Measurements from ENCODE around the gene SERPIND1. TPM values are rescaled to one million over a fixed set of nuclear protein-coding genes. Genes with fewer than 3 reads are reported as not detected.

The SERPIND1 gene
- total RNA-seq, 1 donor from 2014 or later, result not detected

DNA sequence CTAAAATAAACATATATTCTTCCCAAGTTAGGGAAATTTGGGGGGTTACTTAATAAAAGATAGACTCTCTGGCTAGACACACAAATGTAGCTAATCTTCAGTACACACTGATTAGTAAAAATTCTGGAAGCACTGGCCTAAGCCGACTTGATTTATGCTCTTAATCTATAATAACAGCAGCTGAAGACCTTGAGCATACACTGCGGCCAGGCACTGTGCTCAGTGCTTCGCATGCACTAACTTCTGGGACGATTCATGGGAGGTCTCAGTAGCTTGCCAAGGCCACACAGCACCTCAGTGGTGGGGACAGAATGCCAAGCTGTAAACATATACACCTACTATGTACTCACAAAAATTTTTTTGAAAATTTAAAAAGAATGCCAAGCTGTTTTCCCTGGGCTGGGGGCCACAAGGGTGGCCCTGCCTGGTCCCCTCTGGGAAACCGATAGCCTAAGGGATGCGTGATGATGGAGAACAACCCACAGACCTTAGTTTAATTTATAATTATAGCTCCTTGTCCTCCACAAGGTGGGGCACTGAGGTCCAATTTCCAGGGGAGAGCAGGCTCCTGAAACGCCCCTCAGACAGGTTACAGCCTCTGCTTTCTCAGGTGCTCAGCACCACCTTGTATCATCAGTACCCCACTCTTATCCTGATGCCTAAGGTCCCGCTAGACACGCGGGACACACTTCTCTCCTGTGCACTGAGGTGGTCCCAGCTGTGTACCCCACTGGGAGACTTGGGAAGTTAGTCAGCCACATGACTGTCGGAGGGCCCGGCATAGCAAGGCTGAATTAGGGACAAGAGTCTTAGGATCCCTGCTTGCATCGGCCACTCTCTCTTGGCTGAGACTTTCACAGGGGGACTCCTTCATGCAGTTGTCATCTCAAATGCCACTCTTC, 20.1 kb downstream of the SERPIND1 start:
- no peak overlapping the region for H3K4me3 Mint-ChIP-seq
- H3K36me3 Mint-ChIP-seq, result peaks cover 37% of the 10 kb centered on the region
- TF ChIP-seq, protein P1, sequence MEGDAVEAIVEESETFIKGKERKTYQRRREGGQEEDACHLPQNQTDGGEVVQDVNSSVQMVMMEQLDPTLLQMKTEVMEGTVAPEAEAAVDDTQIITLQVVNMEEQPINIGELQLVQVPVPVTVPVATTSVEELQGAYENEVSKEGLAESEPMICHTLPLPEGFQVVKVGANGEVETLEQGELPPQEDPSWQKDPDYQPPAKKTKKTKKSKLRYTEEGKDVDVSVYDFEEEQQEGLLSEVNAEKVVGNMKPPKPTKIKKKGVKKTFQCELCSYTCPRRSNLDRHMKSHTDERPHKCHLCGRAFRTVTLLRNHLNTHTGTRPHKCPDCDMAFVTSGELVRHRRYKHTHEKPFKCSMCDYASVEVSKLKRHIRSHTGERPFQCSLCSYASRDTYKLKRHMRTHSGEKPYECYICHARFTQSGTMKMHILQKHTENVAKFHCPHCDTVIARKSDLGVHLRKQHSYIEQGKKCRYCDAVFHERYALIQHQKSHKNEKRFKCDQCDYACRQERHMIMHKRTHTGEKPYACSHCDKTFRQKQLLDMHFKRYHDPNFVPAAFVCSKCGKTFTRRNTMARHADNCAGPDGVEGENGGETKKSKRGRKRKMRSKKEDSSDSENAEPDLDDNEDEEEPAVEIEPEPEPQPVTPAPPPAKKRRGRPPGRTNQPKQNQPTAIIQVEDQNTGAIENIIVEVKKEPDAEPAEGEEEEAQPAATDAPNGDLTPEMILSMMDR (IDR thresholded peaks at IDR 0.05; ENCODE audit: unreplicated experiment), result no peak
- peaks cover 4% of the 10 kb centered on the region for H3K4me1 Mint-ChIP-seq
- H3K27ac Mint-ChIP-seq, result peak overlapping the region; percentile 56
- no peak for DNase-seq (ENCODE audit: low spot score in 2 of 2, unreplicated experiment in 2 of 2)
- no peaks in the 10 kb centered on the region for H3K27me3 Mint-ChIP-seq (ENCODE audit: low read depth)
- H3K9me3 Mint-ChIP-seq, result no peaks in the 10 kb centered on the region

- Mint-ChIP-seq H3K27ac (no peak overlapping the region), H3K9me3 (no peaks in the 10 kb centered on the region), H3K27me3 (ENCODE audit: low read depth) (no peaks in the 10 kb centered on the region), H3K4me3 (no peak overlapping the region), H3K36me3 (peaks cover 40% of the 10 kb centered on the region), H3K4me1 (peaks cover 12% of the 10 kb centered on the region)
- DNase-seq (ENCODE audit: low spot score in 2 of 2, unreplicated experiment in 2 of 2), result no peak
- TF ChIP-seq, protein P1 (IDR thresholded peaks at IDR 0.05; ENCODE audit: unreplicated experiment), result no peak
Measured at GRCh38 chr22:20794650-20795413, 20.9 kb downstream of the SERPIND1 start.

GRCh38 chr22:20796731-20797130, 22.8 kb downstream of the SERPIND1 start:
- Mint-ChIP-seq H3K4me3 (no peak overlapping the region), H3K36me3 (peaks cover 37% of the 10 kb centered on the region), H3K27me3 (ENCODE audit: low read depth) (no peaks in the 10 kb centered on the region), H3K9me3 (no peaks in the 10 kb centered on the region), H3K27ac (no peak overlapping the region), H3K4me1 (peaks cover 13% of the 10 kb centered on the region)
- TF ChIP-seq, protein P1 (IDR thresholded peaks at IDR 0.05; ENCODE audit: unreplicated experiment), result no peak
- no peak for DNase-seq (ENCODE audit: low spot score in 2 of 2, unreplicated experiment in 2 of 2)

DNA sequence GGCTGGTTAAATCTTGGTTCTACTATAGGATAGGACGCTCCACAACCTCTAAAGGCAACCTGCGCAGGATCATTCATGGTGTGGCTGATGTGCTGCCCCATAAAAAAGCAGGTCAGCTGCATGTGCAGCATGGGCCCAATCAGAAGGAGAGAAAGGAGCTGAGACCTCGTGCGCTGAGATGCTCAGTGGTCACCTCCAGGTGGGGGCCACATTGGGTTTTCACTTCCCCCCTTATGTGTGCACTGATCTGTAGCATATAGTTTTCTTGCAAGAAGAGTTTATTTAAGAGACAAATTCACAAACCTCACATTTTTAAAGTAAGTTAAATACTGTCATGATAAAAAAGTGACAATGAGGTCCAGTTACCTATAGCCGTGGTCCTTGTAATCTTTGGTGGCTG, 24.3 kb downstream of the SERPIND1 start:
- H3K27me3 Mint-ChIP-seq (ENCODE audit: low read depth), result no peaks in the 10 kb centered on the region
- H3K4me3 Mint-ChIP-seq, result no peak overlapping the region
- H3K27ac Mint-ChIP-seq, result no peak overlapping the region
- no peaks in the 10 kb centered on the region for H3K9me3 Mint-ChIP-seq
- no peak for DNase-seq (ENCODE audit: low spot score in 2 of 2, unreplicated experiment in 2 of 2)
- peaks cover 37% of the 10 kb centered on the region for H3K36me3 Mint-ChIP-seq
- TF ChIP-seq, protein P1 (IDR thresholded peaks at IDR 0.05; ENCODE audit: unreplicated experiment), result no peak
- peaks cover 13% of the 10 kb centered on the region for H3K4me1 Mint-ChIP-seq

DNA sequence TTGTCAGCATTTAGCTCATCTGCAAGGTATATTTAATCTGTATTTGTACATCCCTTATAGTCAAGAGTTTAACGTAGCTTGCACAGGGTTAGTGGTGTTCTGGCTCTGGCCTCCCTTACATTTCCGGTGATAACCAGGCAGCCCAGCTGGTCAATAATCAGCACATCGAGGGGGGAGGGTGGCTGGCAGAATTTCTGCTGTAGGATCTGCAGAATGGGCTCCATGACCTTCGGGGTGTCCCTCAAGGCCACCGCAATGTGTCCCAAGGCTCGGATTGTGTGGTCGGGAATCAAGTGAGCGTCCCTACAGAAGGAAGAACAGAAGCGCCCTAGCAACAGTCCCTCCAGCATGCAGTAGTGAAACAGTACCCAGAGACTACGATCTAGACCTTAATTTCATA, 25.1 kb downstream of the SERPIND1 start:
- no peaks in the 10 kb centered on the region for H3K9me3 Mint-ChIP-seq
- TF ChIP-seq, protein P1 (IDR thresholded peaks at IDR 0.05; ENCODE audit: unreplicated experiment), result no peak
- H3K4me3 Mint-ChIP-seq, result no peak overlapping the region
- peak overlapping the region; percentile 75 for H3K27ac Mint-ChIP-seq
- DNase-seq (ENCODE audit: low spot score in 2 of 2, unreplicated experiment in 2 of 2), result no peak
- H3K27me3 Mint-ChIP-seq (ENCODE audit: low read depth), result no peaks in the 10 kb centered on the region
- peaks cover 41% of the 10 kb centered on the region for H3K36me3 Mint-ChIP-seq
- peaks cover 11% of the 10 kb centered on the region for H3K4me1 Mint-ChIP-seq

All from mesothelial cell of epicardium (in vitro differentiated cells).